GM06990 (cell line): ENCODE results near the gene TRIM7.
"Not testable (repeated sequence)": the region's sequence is repeated elsewhere in the genome, so short reads cannot be mapped to it uniquely, and the experiment has no call there.

Experiments used
- DNase-seq: peaks from one replicate; pipeline ENCODE4 v3.0.0-alpha.2; 2011; ENCODE audit not compliant: insufficient read length; ENCODE audit errors: extremely low read depth
- H3K27me3 ChIP-seq: replicated peaks from 2 replicates; pipeline ENCODE4 v1.6.0; 2011; ENCODE audit warnings: low read length; ENCODE audit not compliant: control insufficient read depth, insufficient read depth
- H3K36me3 ChIP-seq: 2 replicates; pipeline ENCODE4 v1.5.1; 2011; ENCODE audit warnings: low read length; ENCODE audit not compliant: control insufficient read depth, insufficient read depth
- H3K4me3 ChIP-seq: replicated peaks from 2 replicates; pipeline ENCODE4 v1.5.1; 2011; ENCODE audit warnings: low read depth, mild to moderate bottlenecking, control low read depth, low read length
- CTCF ChIP-seq: IDR thresholded peaks from 2 replicates; pipeline ENCODE4 v1.5.1; 2011; ENCODE audit warnings: low read length, control low read depth, mild to moderate bottlenecking, inconsistent platforms; ENCODE audit not compliant: insufficient read depth, poor library complexity, severe bottlenecking

The TRIM7 gene

GRCh38 chr5:181149355-181149754 is 55.6 kb downstream of the TRIM7 start:
- DNase-seq: no peak
- no peaks in the 10 kb centered on the region for H3K27me3 ChIP-seq
- TF ChIP-seq CTCF: no peak
- H3K36me3 ChIP-seq: no peaks in the 10 kb centered on the region
- H3K4me3 ChIP-seq: no peak overlapping the region

GRCh38 chr5:181146927-181147636 is 57.9 kb downstream of the TRIM7 start, which contains the start of gene OR2V2:
TSS of gene OR2V2 (plus strand) at chr5:181147586. CDS start at chr5:181154943, 7,357 bp downstream.
- not testable (repeated sequence) for H3K27me3 ChIP-seq, DNase-seq, H3K36me3 ChIP-seq, H3K4me3 ChIP-seq

- Histone ChIP-seq H3K4me3 (no peak overlapping the region), H3K27me3 (no peaks in the 10 kb centered on the region), H3K36me3 (no peaks in the 10 kb centered on the region)
- TF ChIP-seq CTCF: no peak
- DNase-seq: no peak
These were observed 59.9 kb downstream of the TRIM7 start for GRCh38 chr5:181145133-181145532.
